ENCODE results near the gene COG7.
"Not testable (repeated sequence)": the region's sequence is repeated elsewhere in the genome, so short reads cannot be mapped to it uniquely, and the experiment has no call there.

GRCh38 chr16:23437542-23437941 is 15.4 kb downstream of the COG7 start:
- TF ChIP-seq CTCF, POLR2AphosphoS5 (IDR thresholded peaks at IDR 0.05): not testable (repeated sequence)

Measured in transverse colon (tissue), 4 donors.